SK-N-SH treated with all-trans-retinoic acid at 6 μM for 48 hours (cell line): ENCODE measurements around the gene TSC2.
"Not testable (repeated sequence)": the region's sequence is repeated elsewhere in the genome, so short reads cannot be mapped to it uniquely, and the experiment has no call there.

Experiments used
- RARB ChIP-seq: fragments of 250-450 bp; sonication (Bioruptor Pico); IDR thresholded peaks from 2 replicates; pipeline ENCODE4 v1.8.0; 2021; ENCODE audit warnings: mild to moderate bottlenecking, moderate library complexity
- TSHZ2 ChIP-seq: fragments of 250-450 bp; sonication (Bioruptor Pico); IDR thresholded peaks from 2 replicates; pipeline ENCODE4 v1.5.0; 2020; ENCODE audit warnings: mild to moderate bottlenecking, moderate library complexity
- ZNF565 ChIP-seq: fragments of 450-650 bp; formaldehyde crosslinking; conservative IDR thresholded peaks from 2 replicates; pipeline ENCODE4 v1.5.0; 2020; ENCODE audit warnings: low read depth, mild to moderate bottlenecking, moderate library complexity
- ZNF70 ChIP-seq: fragments of 450-650 bp; formaldehyde crosslinking; IDR thresholded peaks from 2 replicates; pipeline ENCODE4 v1.5.0; 2020; ENCODE audit warnings: mild to moderate bottlenecking, moderate library complexity
- TF ChIP-seq, protein P1 (sequence below): fragments of 250-450 bp; sonication (Bioruptor Pico); IDR thresholded peaks from 2 replicates; pipeline ENCODE4 v1.8.0; 2020; ENCODE audit warnings: mild to moderate bottlenecking, moderate library complexity, borderline replicate concordance

DNA sequence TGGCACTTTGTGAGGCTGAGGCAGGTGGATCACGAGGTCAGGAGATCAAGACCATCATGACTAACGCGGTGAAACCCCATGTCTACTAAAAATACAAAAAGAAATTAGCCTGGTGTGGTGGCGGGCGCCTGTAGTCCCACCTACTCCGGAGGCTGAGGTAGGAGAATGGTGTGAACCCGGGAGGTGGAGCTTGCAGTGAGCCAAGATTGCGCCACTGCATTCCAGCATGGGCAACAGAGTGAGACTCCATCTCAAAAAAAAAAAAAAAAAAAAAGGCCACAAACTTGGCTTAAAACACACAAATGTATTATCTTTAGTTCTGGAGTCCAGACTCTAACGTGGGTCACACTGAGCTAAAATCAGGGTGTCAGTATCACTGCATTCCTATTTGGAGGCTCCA lies 36.1 kb upstream of the TSC2 start:
- TF ChIP-seq, protein P1, sequence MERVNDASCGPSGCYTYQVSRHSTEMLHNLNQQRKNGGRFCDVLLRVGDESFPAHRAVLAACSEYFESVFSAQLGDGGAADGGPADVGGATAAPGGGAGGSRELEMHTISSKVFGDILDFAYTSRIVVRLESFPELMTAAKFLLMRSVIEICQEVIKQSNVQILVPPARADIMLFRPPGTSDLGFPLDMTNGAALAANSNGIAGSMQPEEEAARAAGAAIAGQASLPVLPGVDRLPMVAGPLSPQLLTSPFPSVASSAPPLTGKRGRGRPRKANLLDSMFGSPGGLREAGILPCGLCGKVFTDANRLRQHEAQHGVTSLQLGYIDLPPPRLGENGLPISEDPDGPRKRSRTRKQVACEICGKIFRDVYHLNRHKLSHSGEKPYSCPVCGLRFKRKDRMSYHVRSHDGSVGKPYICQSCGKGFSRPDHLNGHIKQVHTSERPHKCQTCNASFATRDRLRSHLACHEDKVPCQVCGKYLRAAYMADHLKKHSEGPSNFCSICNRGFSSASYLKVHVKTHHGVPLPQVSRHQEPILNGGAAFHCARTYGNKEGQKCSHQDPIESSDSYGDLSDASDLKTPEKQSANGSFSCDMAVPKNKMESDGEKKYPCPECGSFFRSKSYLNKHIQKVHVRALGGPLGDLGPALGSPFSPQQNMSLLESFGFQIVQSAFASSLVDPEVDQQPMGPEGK (CRISPR knock-in tag), result not testable (repeated sequence)
- TF ChIP-seq ZNF70; RARB (CRISPR knock-in tag); ZNF565 (CRISPR knock-in tag); TSHZ2: not testable (repeated sequence)
